Retinal pigment epithelial cell (primary cell): ENCODE results near the gene ABCB11.

ENCODE experiments used
- DNase-seq: peaks from one replicate; pipeline ENCODE4 v3.0.0-alpha.2; 2010; ENCODE audit warnings: low read depth
- H3K4me3 ChIP-seq: 2 replicates; pipeline ENCODE4 v1.5.1; 2011; ENCODE audit warnings: mild to moderate bottlenecking, low read length, control low read depth, moderate library complexity
- CTCF ChIP-seq: conservative IDR thresholded peaks from 2 replicates; pipeline ENCODE4 v1.5.1; 2011; ENCODE audit warnings: low read depth, low read length, control low read depth, inconsistent platforms

ABCB11 gene

DNA sequence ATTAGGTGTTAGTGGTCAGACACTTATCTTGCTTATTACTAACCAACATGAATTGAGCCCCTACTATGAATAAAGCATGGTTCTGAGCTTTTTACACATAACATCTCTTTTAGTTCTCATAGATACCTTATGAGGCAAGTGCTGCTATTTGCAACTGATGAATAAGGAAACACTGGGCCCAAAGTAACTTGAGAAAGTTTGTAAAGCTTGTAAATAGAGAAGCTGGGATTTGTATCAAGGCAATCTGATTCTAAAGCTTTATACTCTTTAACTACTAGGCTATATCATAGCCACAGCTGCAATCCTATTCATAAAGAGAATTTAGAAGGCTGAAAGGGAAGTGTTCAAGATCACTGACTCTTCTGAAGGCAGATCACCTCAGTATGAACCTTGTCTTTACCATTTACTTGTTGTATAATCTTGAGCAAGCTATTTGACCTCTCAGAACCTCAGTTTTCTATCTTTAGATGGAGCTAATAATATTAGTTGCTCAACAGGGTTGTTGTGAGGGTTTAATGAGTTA is 60.4 kb downstream of the ABCB11 start:
- DNase-seq: no peak
- H3K4me3 ChIP-seq: no peak overlapping the region
- no peak for TF ChIP-seq CTCF

DNA sequence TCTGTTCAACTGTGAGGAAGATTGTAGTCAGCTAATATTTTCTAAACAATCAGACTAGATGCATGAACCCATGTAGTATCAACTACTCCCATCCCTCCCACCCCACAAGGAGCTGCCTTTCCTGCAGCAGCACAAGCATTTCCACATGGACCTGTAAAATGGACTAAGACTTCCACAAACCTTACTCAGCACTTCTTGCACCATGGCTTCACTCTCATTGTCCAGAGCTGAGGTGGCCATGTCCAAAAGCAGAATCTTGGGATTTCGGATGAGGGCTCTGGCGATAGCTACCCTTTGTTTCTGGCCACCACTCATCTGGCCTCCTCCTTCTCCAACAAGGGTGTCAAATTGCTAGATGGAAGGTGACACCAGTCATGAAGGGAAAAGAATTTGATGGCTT is 61.3 kb downstream of the ABCB11 start:
- no peak for DNase-seq
- no peak overlapping the region for H3K4me3 ChIP-seq
- TF ChIP-seq CTCF: no peak

GRCh38 chr2:168968342-168968741 is 62.8 kb downstream of the ABCB11 start:
- no peak overlapping the region for H3K4me3 ChIP-seq
- no peak for DNase-seq
- no peak for TF ChIP-seq CTCF

- no peak for DNase-seq
- TF ChIP-seq CTCF: no peak
These were observed 66.8 kb downstream of the ABCB11 start for GRCh38 chr2:168964251-168964807.

GRCh38 chr2:168962636-168963035 is 68.5 kb downstream of the ABCB11 start:
- TF ChIP-seq CTCF: no peak
- H3K4me3 ChIP-seq: no peak overlapping the region
- no peak for DNase-seq

More at GRCh38 chr2:168964251-168964807, 66.8 kb downstream of the ABCB11 start:
- H3K4me3 ChIP-seq: no peak overlapping the region

- TF ChIP-seq CTCF: peak; percentile 82
- H3K4me3 ChIP-seq: no peak overlapping the region
- DNase-seq: peak; percentile 33
These were observed 69.5 kb downstream of the ABCB11 start for GRCh38 chr2:168961450-168962229.

DNA sequence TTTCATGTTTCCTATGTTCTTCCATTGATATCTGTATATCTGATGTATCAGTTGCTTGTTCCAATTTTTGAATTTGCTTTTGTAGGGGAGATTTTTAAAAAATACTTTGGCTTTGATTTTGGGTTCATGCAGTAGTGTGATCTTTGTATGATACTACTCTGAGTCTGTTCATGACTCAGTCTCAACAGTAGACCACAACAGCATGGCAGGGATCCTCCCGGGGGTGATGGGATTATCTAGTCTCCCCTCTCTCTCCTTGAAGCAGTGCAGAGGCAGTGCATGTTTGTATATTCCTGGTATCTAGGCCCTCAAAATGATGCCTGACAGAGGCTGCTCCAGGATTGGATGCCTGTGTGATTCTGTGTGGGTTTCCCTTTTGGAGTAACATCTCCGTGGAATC is 74.7 kb downstream of the ABCB11 start:
- H3K4me3 ChIP-seq: no peak overlapping the region
- no peak for TF ChIP-seq CTCF
- DNase-seq: no peak
